A172 (cell line): Measurements from ENCODE around the gene CD276. TPM values are rescaled to one million over a fixed set of nuclear protein-coding genes. Genes with fewer than 3 reads are reported as not detected.

Experiments
- DNase-seq: peaks from one replicate; pipeline ENCODE4 v3.0.0-alpha.2; 2015; ENCODE audit warnings: low spot score
- total RNA-seq: library from RNA; depleted of rRNA; stranded (reverse); fragments of >200 nt; shearing (Covaris generic); gene quantifications from 2 replicates; pipeline ENCODE4 v1.2.3, GENCODE V29; 2014

The CD276 gene
- total RNA-seq, 1 experiment from 2014 or later, result 158 TPM

- no peak for DNase-seq
Measured at GRCh38 chr15:73747847-73748590, 63.8 kb downstream of the CD276 start.

- no peak for DNase-seq
Measured at GRCh38 chr15:73748730-73749129, 64.5 kb downstream of the CD276 start.

DNA sequence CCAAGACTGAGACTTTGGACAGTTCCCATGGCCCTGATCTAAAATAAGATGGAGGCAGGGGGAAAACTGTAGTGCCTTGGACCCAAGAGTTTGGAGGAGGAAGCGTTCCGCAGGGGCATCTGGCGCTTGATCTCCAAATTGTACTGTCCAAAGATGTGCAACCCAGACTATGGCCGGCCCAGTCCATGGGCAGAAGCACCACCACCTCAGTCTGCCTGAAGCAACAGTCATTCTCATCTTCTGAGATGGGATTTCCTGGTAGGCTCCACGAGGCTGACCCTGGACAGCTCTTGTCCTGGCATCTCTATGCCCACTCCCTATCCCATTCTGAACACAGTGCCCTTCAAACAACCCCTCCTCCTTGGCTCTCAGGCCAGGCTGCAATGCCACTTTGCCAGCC, 65.3 kb downstream of the CD276 start:
- no peak for DNase-seq

DNA sequence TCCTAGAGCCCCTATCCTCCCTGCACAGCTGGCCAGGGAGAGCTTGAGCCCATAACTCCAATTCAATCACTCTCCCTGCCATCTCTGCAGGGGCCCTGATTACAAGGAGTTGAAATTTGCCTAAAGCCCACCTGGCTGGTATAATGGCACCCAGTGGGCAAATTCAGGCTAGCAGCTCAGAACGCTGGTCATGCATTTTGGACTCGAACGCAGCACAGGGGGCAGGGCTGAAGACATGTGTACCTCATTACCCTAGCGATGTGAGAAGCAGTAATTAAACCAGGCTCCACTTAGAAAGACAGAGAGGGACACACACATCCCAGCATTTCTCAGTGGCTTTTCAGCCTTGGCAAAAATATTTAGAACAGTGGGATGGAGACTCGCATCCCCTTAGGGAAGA, 65.8 kb downstream of the CD276 start:
- no peak for DNase-seq

GRCh38 chr15:73750438-73750837, 66.3 kb downstream of the CD276 start:
- DNase-seq, result no peak

DNA sequence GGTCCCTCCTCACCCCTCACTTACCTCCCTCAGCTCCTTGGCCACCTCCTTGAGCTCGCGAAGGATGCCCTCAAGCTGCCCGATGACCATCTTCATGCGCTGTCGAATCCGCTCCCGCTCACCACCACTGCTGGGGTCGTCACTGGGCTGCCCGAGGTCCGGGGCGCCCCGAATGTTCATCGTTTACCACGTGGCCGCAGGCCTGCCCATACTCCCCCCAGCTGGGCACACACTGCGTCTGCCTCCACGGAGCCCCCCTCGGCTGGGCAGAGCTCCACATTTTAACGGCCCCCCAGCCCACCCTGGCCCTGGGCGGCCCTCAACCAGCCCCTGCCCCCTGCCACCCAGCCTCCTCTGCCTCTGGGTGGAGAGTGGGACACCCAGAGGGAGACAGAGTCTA, 66.8 kb downstream of the CD276 start:
- no peak for DNase-seq

DNA sequence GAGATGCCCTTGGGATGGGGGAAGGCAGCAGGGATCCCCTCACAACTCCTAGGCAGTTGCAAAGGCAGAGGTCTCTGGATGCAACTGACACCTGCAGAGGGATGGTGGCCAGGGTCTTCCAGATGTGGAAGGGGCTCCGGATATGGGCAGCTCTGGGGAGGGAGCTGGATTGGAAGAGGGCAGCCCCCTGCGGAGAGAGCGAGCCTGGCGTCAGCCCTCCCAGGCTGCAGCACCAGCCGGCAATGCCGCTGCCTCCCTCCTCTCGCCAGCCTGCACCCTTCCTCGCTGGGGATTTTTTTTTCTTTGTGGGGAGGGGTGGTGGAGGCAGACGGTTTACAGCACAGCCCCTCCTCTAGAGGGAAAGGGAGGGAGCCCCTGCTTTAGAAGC, 67.3 kb downstream of the CD276 start:
- no peak for DNase-seq

DNA sequence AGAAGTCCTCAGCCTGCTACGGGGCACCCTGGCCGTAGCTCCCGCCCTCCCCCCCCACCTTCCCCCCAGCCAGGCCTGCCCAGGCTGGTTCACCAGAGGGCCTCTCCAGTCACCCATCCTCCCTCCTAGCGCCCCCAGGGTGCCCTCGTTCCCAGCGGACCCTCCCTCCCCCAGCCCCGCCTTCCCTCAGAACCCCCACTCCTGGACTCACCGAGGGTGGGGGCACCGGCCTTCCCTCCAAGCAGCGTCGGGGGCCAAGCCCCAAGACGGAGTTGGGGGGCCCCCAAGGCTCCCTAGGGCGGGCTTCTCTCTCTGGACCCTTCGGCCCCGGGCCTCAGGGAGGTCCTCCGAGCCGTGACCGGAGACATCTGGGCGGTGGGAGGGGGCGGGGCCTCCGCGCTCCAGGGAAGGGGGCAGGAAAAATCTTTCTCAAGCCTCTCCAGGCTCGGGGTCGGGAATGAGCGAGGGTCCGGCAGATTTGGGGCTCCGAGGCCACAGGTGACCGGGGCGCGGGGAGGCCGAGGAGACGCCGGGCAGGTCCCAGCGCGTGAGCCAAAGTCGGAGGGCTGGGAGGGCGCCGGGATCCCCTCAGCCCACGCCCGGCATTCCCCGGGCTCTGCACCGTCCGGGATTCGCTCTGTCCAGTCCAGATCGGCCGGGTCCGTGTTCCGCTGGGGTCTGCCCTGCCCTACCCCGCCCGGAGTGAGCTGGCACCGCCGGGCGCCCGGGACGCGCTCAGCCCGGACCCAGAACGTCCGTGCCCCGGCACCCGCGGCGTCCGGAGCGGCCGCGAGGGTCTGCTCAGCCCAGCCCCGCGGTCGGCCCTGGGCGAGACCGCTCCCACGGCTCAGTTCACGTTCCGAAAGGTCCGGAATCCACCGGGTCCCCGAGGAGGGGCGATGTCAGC, 68.0 kb downstream of the CD276 start:
- DNase-seq, result no peak

- DNase-seq, result no peak
Measured at GRCh38 chr15:73752806-73753193, 68.6 kb downstream of the CD276 start.

DNA sequence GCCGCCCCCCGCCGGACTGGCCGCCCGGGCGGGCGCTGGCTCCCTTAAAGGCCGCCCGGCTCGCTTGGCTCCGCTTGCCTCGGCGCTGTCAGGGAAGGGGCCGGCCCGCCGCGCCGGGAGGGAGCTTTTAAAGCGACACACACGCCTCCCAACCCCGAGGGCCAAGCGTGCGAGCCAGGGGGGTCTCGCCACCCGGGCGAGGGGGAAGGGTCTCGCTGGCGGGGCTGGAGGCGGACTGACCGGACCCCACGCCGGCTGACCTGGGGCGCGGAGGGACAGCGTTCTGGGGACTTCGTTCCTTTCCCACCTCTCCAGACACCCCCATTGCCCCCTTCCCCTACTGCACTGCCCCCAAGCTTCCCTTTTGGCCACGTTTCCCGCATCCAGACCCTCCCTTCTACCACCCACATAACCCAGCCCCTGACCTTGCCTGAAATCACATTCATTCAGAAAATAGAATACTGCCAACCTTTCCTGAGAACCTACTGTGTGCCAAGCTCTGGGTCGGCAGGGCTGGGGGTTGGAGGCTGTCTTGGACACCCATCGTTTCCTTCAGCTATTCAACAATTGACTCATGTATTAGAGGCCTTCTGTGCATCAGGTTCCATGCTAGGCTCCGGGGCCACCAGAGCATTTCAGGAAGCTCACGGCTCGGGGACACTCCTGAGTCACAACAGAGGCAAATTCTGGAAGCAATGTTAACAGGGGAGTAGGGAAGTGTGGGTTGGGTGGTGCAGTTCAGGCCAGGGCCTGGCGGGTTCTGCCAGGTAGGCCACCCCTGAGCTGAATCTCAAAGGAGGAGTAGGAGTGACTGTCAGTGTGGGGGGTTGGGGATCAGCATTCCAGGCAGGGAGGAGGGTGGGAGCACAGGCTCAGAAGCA, 69.3 kb downstream of the CD276 start, which contains the start of gene INSYN1:
Gene INSYN1, minus strand, starts transcription at position 102 of the 881 bp plus-strand sequence. CDS start 2,221 bp downstream, outside the sequence.
- no peak for DNase-seq

- DNase-seq, result no peak
Measured at GRCh38 chr15:73754461-73754860, 70.3 kb downstream of the CD276 start.

GRCh38 chr15:73755481-73755880, 71.3 kb downstream of the CD276 start:
- DNase-seq, result no peak

DNA sequence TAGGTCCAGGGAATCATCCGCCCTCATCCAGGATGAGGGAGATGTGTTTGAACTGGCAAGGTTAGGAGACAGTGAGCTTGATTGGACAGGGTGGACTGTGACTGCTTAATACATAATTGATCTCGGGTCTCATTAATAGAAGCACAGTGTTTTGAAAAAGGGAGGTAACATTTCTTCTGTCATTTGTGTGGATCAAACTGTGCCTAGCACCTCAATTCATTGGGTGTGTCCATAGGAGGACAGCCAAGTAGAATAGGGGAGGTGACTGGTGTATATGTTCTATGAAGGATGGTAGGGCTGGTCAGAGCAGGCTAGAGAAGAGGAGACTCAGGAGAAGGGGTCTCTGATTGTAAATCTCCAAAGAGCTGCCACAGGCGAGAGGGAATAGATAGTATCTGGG, 71.8 kb downstream of the CD276 start:
- no peak for DNase-seq

GRCh38 chr15:73756390-73756789, 72.2 kb downstream of the CD276 start:
- DNase-seq, result no peak

GRCh38 chr15:73756947-73757513, 72.8 kb downstream of the CD276 start:
- DNase-seq, result no peak

- DNase-seq, result no peak
Measured at GRCh38 chr15:73757571-73757970, 73.4 kb downstream of the CD276 start.

- no peak for DNase-seq
Measured at GRCh38 chr15:73758461-73758860, 74.3 kb downstream of the CD276 start.

DNA sequence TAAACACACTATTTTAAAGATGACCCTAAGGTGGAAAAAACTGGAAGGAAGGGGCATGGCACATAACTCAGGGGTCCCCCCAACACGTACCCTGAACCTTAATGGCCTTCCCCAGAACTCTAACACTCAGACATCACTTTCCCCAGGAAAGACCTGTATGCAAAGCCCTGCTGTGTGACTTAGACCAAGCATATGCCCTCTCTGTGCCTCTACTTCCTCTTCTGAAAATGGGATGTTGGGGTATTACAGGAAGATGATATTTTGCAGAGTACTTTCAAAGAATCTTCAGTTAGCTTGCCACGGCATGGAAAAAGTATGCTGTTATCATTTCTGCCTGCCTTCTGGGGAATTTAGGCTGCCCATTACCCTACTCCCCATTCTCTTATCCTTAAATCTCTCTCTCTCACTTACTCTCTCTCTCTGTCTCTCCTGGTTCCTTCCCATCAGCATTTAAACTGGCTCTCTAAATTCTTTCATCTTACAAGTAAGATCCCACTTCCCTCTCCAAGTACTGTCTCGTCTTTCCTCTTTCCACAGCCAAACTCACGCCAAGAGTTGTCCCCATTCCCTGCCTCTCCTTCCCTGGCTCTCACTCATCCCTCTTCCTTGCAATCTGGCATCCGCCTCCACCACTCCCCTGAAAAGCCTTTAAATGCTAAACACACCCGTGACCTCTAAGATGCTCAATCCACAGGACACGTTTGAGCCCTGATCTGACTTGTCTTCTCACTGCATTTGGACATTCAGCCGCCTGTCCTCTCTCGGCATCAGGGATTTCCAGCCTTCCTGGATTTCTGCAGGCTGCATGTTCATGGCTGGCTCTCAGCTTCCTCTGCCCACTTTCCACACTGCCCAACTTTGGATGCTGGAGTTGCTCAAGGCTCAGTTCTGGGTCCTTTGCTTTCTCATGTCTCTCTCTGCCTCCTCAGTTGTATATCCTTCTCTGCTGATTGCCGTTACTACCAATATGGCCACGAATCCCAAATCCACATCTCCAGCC, 76.4 kb downstream of the CD276 start:
- no peak for DNase-seq

- no peak for DNase-seq
Measured at GRCh38 chr15:73763931-73764330, 79.7 kb downstream of the CD276 start.
